ENCODE data around the gene RAB11B. TPM values are rescaled to one million over a fixed set of nuclear protein-coding genes. Genes with fewer than 3 reads are reported as not detected.

The RAB11B gene
- total and polyA plus RNA-seq, 2 of the 13 experiments (the other 11 are each of a cell fraction or from before 2014, with no cell fraction given), result 6.0 to 28.4 TPM

DNA sequence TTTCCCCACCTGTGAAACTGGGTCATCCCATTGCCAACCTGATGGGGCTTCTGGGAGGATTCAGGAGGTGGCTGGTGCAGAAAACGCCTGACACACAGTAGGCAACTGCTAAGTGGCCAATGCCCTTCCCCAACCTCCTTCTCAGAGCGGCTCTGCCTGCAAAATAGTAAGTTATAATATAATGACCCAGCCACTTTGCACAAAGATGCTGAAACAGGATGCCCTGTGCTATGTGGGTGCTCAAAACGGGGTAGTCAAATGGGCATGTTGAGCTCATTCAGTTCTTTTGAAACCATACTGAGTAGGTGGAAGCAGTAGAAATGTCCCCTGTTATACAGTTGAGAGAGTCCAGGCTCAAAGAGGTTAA, 23.5 kb downstream of the RAB11B start:
- Histone ChIP-seq H3K9ac (ENCODE audit: insufficient read depth, low read depth, low read length) (peak overlapping the region; percentile 78), H3K9me3 (ENCODE audit: low read length) (no peaks in the 10 kb centered on the region), H4K20me1 (ENCODE audit: insufficient read depth, low read length) (no peaks in the 10 kb centered on the region), H2AFZ (ENCODE audit: low read length) (no peak overlapping the region), H3K4me2 (ENCODE audit: low read depth, low read length) (peak overlapping the region; percentile 98), H3K36me3 (replicated peaks in 1 of 2; ENCODE audit: control insufficient read depth in 1 of 2, insufficient read depth in 2 of 2, low read length in 2 of 2) (no peaks in the 10 kb centered on the region), H3K79me2 (ENCODE audit: insufficient read depth, low read length) (no peaks in the 10 kb centered on the region), H3K4me3 (replicated peaks in 1 of 3; ENCODE audit: insufficient read depth in 1 of 3, low read depth in 2 of 3, low read length in 3 of 3) (peak overlapping the region; percentile 67 to 92 (median 70)), H3K27ac (ENCODE audit: extremely low read length, insufficient read depth, low read length) (no peak overlapping the region), H3K27me3 (ENCODE audit: control insufficient read depth in 1 of 2, insufficient read depth in 2 of 2, low read length in 2 of 2) (no peaks in the 10 kb centered on the region), H3K4me1 (ENCODE audit: insufficient read depth, low read length) (peaks cover 36% of the 10 kb centered on the region)
- POLR2A ChIA-PET, result interaction anchor here (0.7 to 3.6 kb wide), 16 partner anchors 9 to 100 kb away, joined by 3 to 67 read pairs (median 5); partner anchors contain the start of genes ANGPTL4, HNRNPM, NDUFA7 and RAB11B
- ATAC-seq (no peak), FAIRE-seq (no peak), DNase-seq (ENCODE audit: low spot score) (no peak)
- 0 out of 2 replicates have a peak, but pooled peaks have one; percentile 5 for TF ChIP-seq ZNF768 (CRISPR knock-in tag; IDR thresholded peaks at IDR 0.05)
- TF ChIP-seq ZNF546 (CRISPR knock-in tag; conservative IDR thresholded peaks at IDR 0.05), result no peak
- TF ChIP-seq ZNF605 (CRISPR knock-in tag; IDR thresholded peaks at IDR 0.05), result 0 out of 2 replicates have a peak, but pooled peaks have one; percentile 21
- no peak for TF ChIP-seq TMF1 (CRISPR knock-in tag; IDR thresholded peaks at IDR 0.05; ENCODE audit: low read depth)
- TF ChIP-seq ZMYM2 (CRISPR knock-in tag; IDR thresholded peaks at IDR 0.05), result 0 out of 2 replicates have a peak, but pooled peaks have one; percentile 28
- 10% methylated on average over 2 of the region's 3 CpGs for WGBS (ENCODE audit: low lambda C conversion rate)
- in situ Hi-C loops (cut with HindIII; ENCODE audit: extremely low pct_ligation_motif_present, low pct_unique_long_range_greater_than_20kb), result loop anchor here (5.0 kb wide), 1 partner anchor 39 kb away; no protein-coding TSS in a partner anchor
- intact Hi-C loops (cut with micrococcal nuclease; ENCODE audit: unreplicated experiment), result loop anchor here (5.0 kb wide), 1 partner anchor 34 kb away; no protein-coding TSS in a partner anchor
- no TSS peak for BruUV-seq (replicated peaks)
- CTCF ChIA-PET (ENCODE audit: low intra/inter-chr PET ratio, low total read pairs), result no interaction called here

DNA sequence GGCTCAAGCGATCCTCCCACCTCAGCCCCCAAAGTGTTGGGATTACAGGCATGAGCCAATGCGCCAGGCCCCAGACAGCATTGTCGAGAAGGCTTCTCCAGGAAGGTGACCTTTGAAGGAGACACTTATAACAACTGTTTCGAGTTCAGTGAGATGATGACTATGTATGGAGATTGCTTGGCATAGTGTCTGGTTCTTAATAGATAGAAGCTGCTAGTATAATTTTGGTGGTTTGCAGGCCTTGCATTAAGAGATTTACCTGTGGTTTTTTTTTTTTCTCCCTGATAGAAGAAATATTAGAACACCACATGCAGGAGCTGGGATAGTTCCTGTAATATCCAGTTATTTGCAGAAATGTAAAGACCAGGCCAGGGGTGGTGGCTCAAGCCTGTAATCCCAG, 26.6 kb downstream of the RAB11B start:
- intact Hi-C loops (cut with micrococcal nuclease; ENCODE audit: unreplicated experiment) (no loop called here), in situ Hi-C loops (cut with HindIII; ENCODE audit: extremely low pct_ligation_motif_present, low pct_unique_long_range_greater_than_20kb) (no loop called here)
- no peak overlapping the region for H3K4me3 ChIP-seq (replicated peaks in 1 of 3; ENCODE audit: insufficient read depth in 1 of 3, low read depth in 2 of 3, low read length in 3 of 3)
- no peak overlapping the region for H2AFZ ChIP-seq (ENCODE audit: low read length)
- H3K4me2 ChIP-seq (ENCODE audit: low read depth, low read length), result no peak overlapping the region
- H3K79me2 ChIP-seq (ENCODE audit: insufficient read depth, low read length), result no peaks in the 10 kb centered on the region
- BruUV-seq (replicated peaks), result no TSS peak
- CTCF ChIA-PET (ENCODE audit: low intra/inter-chr PET ratio, low total read pairs), result no interaction called here
- H4K20me1 ChIP-seq (ENCODE audit: insufficient read depth, low read length), result no peaks in the 10 kb centered on the region
- no peak overlapping the region for H3K9ac ChIP-seq (ENCODE audit: insufficient read depth, low read depth, low read length)
- DNase-seq (ENCODE audit: low spot score) (no peak), ATAC-seq (no peak), FAIRE-seq (no peak)
- H3K27me3 ChIP-seq (ENCODE audit: control insufficient read depth in 1 of 2, insufficient read depth in 2 of 2, low read length in 2 of 2), result no peaks in the 10 kb centered on the region
- no peaks in the 10 kb centered on the region for H3K9me3 ChIP-seq (ENCODE audit: low read length)
- WGBS (ENCODE audit: low lambda C conversion rate), result 100% methylated on average over 4 of the region's 4 CpGs
- H3K27ac ChIP-seq (ENCODE audit: extremely low read length, insufficient read depth, low read length), result no peak overlapping the region
- H3K4me1 ChIP-seq (ENCODE audit: insufficient read depth, low read length), result peaks cover 36% of the 10 kb centered on the region
- POLR2A ChIA-PET, result no interaction called here
- H3K36me3 ChIP-seq (replicated peaks in 1 of 2; ENCODE audit: control insufficient read depth in 1 of 2, insufficient read depth in 2 of 2, low read length in 2 of 2), result no peaks in the 10 kb centered on the region
- TF ChIP-seq FOXO1 (CRISPR knock-in tag; IDR thresholded peaks at IDR 0.05) (no peak), NR3C1 (CRISPR knock-in tag; IDR thresholded peaks at IDR 0.05) (no peak), TBL1XR1 (IDR thresholded peaks at IDR 0.05; ENCODE audit: borderline replicate concordance, low read length, partially characterized antibody) (no peak), ZNF547 (CRISPR knock-in tag; IDR thresholded peaks at IDR 0.05) (no peak), KAT2B (IDR thresholded peaks at IDR 0.05; ENCODE audit: borderline replicate concordance, low read depth, low read length) (no peak), CC2D1A (CRISPR knock-in tag; IDR thresholded peaks at IDR 0.05) (no peak), HCFC1 (IDR thresholded peaks at IDR 0.05; ENCODE audit: low read depth, low read length) (no peak), DR1 (CRISPR knock-in tag; IDR thresholded peaks at IDR 0.05) (no peak), KDM4B (CRISPR knock-in tag; IDR thresholded peaks at IDR 0.05) (no peak), ZNF616 (CRISPR knock-in tag; IDR thresholded peaks at IDR 0.05; ENCODE audit: low read depth) (no peak)
- TF ChIP-seq, protein P1, sequence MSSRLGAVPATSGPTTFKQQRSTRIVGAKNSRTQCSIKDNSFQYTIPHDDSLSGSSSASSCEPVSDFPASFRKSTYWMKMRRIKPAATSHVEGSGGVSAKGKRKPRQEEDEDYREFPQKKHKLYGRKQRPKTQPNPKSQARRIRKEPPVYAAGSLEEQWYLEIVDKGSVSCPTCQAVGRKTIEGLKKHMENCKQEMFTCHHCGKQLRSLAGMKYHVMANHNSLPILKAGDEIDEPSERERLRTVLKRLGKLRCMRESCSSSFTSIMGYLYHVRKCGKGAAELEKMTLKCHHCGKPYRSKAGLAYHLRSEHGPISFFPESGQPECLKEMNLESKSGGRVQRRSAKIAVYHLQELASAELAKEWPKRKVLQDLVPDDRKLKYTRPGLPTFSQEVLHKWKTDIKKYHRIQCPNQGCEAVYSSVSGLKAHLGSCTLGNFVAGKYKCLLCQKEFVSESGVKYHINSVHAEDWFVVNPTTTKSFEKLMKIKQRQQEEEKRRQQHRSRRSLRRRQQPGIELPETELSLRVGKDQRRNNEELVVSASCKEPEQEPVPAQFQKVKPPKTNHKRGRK (CRISPR knock-in tag; IDR thresholded peaks at IDR 0.05), result no peak
- TF ChIP-seq, protein P2, sequence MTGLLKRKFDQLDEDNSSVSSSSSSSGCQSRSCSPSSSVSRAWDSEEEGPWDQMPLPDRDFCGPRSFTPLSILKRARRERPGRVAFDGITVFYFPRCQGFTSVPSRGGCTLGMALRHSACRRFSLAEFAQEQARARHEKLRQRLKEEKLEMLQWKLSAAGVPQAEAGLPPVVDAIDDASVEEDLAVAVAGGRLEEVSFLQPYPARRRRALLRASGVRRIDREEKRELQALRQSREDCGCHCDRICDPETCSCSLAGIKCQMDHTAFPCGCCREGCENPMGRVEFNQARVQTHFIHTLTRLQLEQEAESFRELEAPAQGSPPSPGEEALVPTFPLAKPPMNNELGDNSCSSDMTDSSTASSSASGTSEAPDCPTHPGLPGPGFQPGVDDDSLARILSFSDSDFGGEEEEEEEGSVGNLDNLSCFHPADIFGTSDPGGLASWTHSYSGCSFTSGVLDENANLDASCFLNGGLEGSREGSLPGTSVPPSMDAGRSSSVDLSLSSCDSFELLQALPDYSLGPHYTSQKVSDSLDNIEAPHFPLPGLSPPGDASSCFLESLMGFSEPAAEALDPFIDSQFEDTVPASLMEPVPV (CRISPR knock-in tag; IDR thresholded peaks at IDR 0.05), result no peak
